Kidney (tissue), 14 donors: ENCODE data around the gene CAAP1. TPM values are rescaled to one million over a fixed set of nuclear protein-coding genes. Genes with fewer than 3 reads are reported as not detected.

Source experiments
- DNase-seq, 5 donors: peaks; one replicate each; pipeline ENCODE4 v3.0.0-alpha.2; 2013 to 2020
- FAIRE-seq: peaks from 2 replicates; lab custom pipeline; 2012; peaks lifted over from hg19 to GRCh38; lab: Jason Lieb, UNC
- H3K27ac ChIP-seq, 2 donors: one replicate each; pipeline ENCODE4 v1.7.0; 2013; ENCODE audit warnings: low read depth in 2 of 2, low read length in 2 of 2, inconsistent platforms in 1 of 2
- H3K27me3 ChIP-seq: one replicate; pipeline ENCODE4 v1.7.1; 2013; ENCODE audit warnings: low read length, inconsistent platforms; ENCODE audit not compliant: control insufficient read depth, insufficient read depth
- H3K36me3 ChIP-seq, 3 donors: one replicate each; pipeline versions ENCODE4 v1.7.0 to v1.7.1; 2013; ENCODE audit warnings: low read length in 3 of 3, control low read depth in 1 of 3, inconsistent platforms in 1 of 3; ENCODE audit not compliant: insufficient read depth in 3 of 3, control insufficient read depth in 2 of 3
- H3K4me1 ChIP-seq, 3 donors: one replicate each; pipeline versions ENCODE4 v1.7.0 to v1.7.1; 2013; ENCODE audit warnings: low read length in 3 of 3, inconsistent platforms in 1 of 3, low read depth in 1 of 3; ENCODE audit not compliant: control insufficient read depth in 2 of 3, insufficient read depth in 2 of 3
- H3K4me3 ChIP-seq, 3 donors: one replicate each; pipeline versions ENCODE4 v1.7.0 to v1.8.1; 2013; ENCODE audit warnings: low read length in 3 of 3, control low read depth in 1 of 3, inconsistent platforms in 1 of 3
- H3K9ac ChIP-seq, 3 donors: one replicate each; pipeline versions ENCODE4 v1.7.0 to v1.7.1; 2013; ENCODE audit warnings: low read length in 3 of 3, control low read depth in 1 of 3, inconsistent platforms in 1 of 3
- H3K9me3 ChIP-seq, 3 donors: one replicate each; pipeline versions ENCODE4 v1.7.0 to v1.7.1; 2013; ENCODE audit warnings: low read length in 3 of 3, control low read depth in 1 of 3, inconsistent platforms in 1 of 3; ENCODE audit not compliant: control insufficient read depth in 2 of 3, insufficient read depth in 1 of 3
- CTCF ChIP-seq: IDR thresholded peaks from 3 replicates; pipeline ENCODE4 v1.5.1; 2012; ENCODE audit warnings: mild to moderate bottlenecking, moderate library complexity, borderline replicate concordance; ENCODE audit not compliant: insufficient read depth; ENCODE audit errors: extremely low read depth
- intact Hi-C: fragments of 100-400 bp; cut with DNase I; formaldehyde crosslinking; loops from one replicate; pipeline ENCODE4 v1.11.1; 2022
- polyA plus RNA-seq: library from polyadenylated mRNA; stranded (reverse); fragments of 350-450 nt; fragmentation: Illumina TruSeq; extraction: RNeasy Lipid Tissue Mini Kit (QIAGEN cat#74804); gene quantifications from one replicate; pipeline ENCODE4 v1.2.3, GENCODE V29; 2014; ENCODE audit warnings: low read depth, low replicate concordance; ENCODE audit not compliant: insufficient read depth
- total RNA-seq: library from RNA; stranded (reverse); fragmentation: NEBNext Ultra II Directional; extraction: Animal tissue kit (Norgen Biotek cat#: 25700); gene quantifications from one replicate; pipeline ENCODE4 v1.2.1, GENCODE V29; 2021
- donor health status: control.
- donor health status: control.
- donor health status: control.
- donor health status: control.
- donor health status: control.
- donor health status: DM: yes; HTN: yes; CAD: no.
- donor health status: Normal renal cell carcinoma (clear cell type).

Gene CAAP1
- total and polyA plus RNA-seq, 2 donors from 2014 or later = 15.2 to 23.6 TPM

DNA sequence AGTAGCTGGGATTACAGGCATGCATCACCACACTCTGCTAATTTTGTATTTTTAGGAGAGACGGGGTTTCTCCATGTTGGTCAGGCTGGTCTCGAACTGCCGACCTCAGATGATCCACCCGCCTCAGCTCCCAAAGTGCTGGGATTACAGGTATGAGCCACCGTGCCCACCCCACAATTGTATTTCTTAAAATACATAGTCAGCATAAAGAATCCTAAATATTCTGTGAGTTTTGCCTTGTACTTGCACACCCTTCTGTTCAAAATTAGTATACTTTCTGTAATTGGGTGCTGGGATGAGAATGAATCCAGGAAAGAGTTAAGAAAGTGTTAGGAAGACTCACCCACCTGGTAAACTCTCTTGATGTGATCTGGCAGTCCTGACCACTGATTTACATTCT is 101.3 kb downstream of the CAAP1 start:
- intact Hi-C loops = loop anchor here (10.0 kb wide), 1 partner anchor 64 kb away; no protein-coding TSS in a partner anchor
- no peak overlapping the region for H3K27ac ChIP-seq
- DNase-seq = no peak

More for the DNA sequence above, 101.3 kb downstream of the CAAP1 start:
- peaks cover 0 to 5% (median 0%) of the 10 kb centered on the region in 3 donors for H3K9me3 ChIP-seq
- H3K27me3 ChIP-seq = no peaks in the 10 kb centered on the region
- no peak for TF ChIP-seq CTCF
- no peaks in the 10 kb centered on the region for H3K36me3 ChIP-seq
- no peak overlapping the region for H3K9ac ChIP-seq
- H3K4me1 ChIP-seq = no peaks in the 10 kb centered on the region
- no peak for FAIRE-seq
- no peak overlapping the region for H3K4me3 ChIP-seq

Other genes starting within 250 kb of the CAAP1 start
- 26.9 TPM for gene PLAA, start 54.4 kb upstream of the CAAP1 start, total RNA-seq
- 12.0 TPM for gene PLAA, start 54.4 kb upstream of the CAAP1 start, polyA plus RNA-seq
- gene IFT74, start 63.6 kb upstream of the CAAP1 start, total RNA-seq = 23.5 TPM
- 14.1 TPM for gene IFT74, start 63.6 kb upstream of the CAAP1 start, polyA plus RNA-seq
- 14.8 TPM for gene LRRC19, start 112.9 kb upstream of the CAAP1 start, total RNA-seq
- gene LRRC19, start 112.9 kb upstream of the CAAP1 start, polyA plus RNA-seq = 17.6 TPM
- gene TEK, start 216.4 kb upstream of the CAAP1 start, total RNA-seq = 32.6 TPM
- 16.1 TPM for gene TEK, start 216.4 kb upstream of the CAAP1 start, polyA plus RNA-seq